ENCODE data around the gene FGF22. TPM values are rescaled to one million over a fixed set of nuclear protein-coding genes. Genes with fewer than 3 reads are reported as not detected.
"Not testable (repeated sequence)": the region's sequence is repeated elsewhere in the genome, so short reads cannot be mapped to it uniquely, and the experiment has no call there.

The FGF22 gene
- polyA plus RNA-seq, 4 donors, result 0.12 to 0.30 TPM; not detected in 2

GRCh38 chr19:603302-603639 is 36.4 kb upstream of the FGF22 start:
- H3K4me3 ChIP-seq (ENCODE audit: low read depth in 1 of 3, low read length in 3 of 3); FAIRE-seq; H3K9me3 ChIP-seq (ENCODE audit: control insufficient read depth in 2 of 2, insufficient read depth in 1 of 2, low read depth in 1 of 2, low read length in 1 of 2); H3K4me1 ChIP-seq (ENCODE audit: control insufficient read depth in 3 of 3, insufficient read depth in 2 of 3, low read depth in 1 of 3, low read length in 2 of 3); H3K27ac ChIP-seq (ENCODE audit: low read depth in 1 of 3, low read length in 2 of 3); H3K27me3 ChIP-seq (ENCODE audit: control insufficient read depth in 3 of 3, insufficient read depth in 3 of 3, low read length in 3 of 3); H3K36me3 ChIP-seq (ENCODE audit: control insufficient read depth in 3 of 3, insufficient read depth in 2 of 3, low read depth in 1 of 3, low read length in 3 of 3); DNase-seq: not testable (repeated sequence)
- WGBS, 3 donors, result 79 to 92% (median 86%) methylated on average over 13 of the region's 13 CpGs

GRCh38 chr19:603779-604178 is 35.9 kb upstream of the FGF22 start:
- not testable (repeated sequence) for H3K27me3 ChIP-seq (ENCODE audit: control insufficient read depth in 3 of 3, insufficient read depth in 3 of 3, low read length in 3 of 3); DNase-seq; H3K9me3 ChIP-seq (ENCODE audit: control insufficient read depth in 2 of 2, insufficient read depth in 1 of 2, low read depth in 1 of 2, low read length in 1 of 2); H3K4me1 ChIP-seq (ENCODE audit: control insufficient read depth in 3 of 3, insufficient read depth in 2 of 3, low read depth in 1 of 3, low read length in 2 of 3); H3K36me3 ChIP-seq (ENCODE audit: control insufficient read depth in 3 of 3, insufficient read depth in 2 of 3, low read depth in 1 of 3, low read length in 3 of 3); H3K4me3 ChIP-seq (ENCODE audit: low read depth in 1 of 3, low read length in 3 of 3); H3K27ac ChIP-seq (ENCODE audit: low read depth in 1 of 3, low read length in 2 of 3); FAIRE-seq
- 83 to 90% (median 90%) methylated on average over 20 of the region's 20 CpGs for WGBS, 3 donors

GRCh38 chr19:604355-604754 is 35.3 kb upstream of the FGF22 start:
- WGBS, 3 donors, result 47 to 79% (median 60%) methylated on average over 8 to 11 of the region's 11 CpGs
- Histone ChIP-seq H3K4me1 (ENCODE audit: control insufficient read depth in 3 of 3, insufficient read depth in 2 of 3, low read depth in 1 of 3, low read length in 2 of 3) (no peaks in the 10 kb centered on the region), H3K36me3 (ENCODE audit: control insufficient read depth in 3 of 3, insufficient read depth in 2 of 3, low read depth in 1 of 3, low read length in 3 of 3) (no peaks in the 10 kb centered on the region), H3K27ac (ENCODE audit: low read depth in 1 of 3, low read length in 2 of 3) (no peak overlapping the region), H3K9me3 (ENCODE audit: control insufficient read depth in 2 of 2, insufficient read depth in 1 of 2, low read depth in 1 of 2, low read length in 1 of 2) (peaks cover 0 to 3% of the 10 kb centered on the region in 2 donors), H3K4me3 (ENCODE audit: low read depth in 1 of 3, low read length in 3 of 3) (no peak overlapping the region), H3K27me3 (ENCODE audit: control insufficient read depth in 3 of 3, insufficient read depth in 3 of 3, low read length in 3 of 3) (no peaks in the 10 kb centered on the region)
- FAIRE-seq (no peak), DNase-seq (no peak)

GRCh38 chr19:605061-605971 is 34.4 kb upstream of the FGF22 start:
- H3K36me3 ChIP-seq (ENCODE audit: control insufficient read depth in 3 of 3, insufficient read depth in 2 of 3, low read depth in 1 of 3, low read length in 3 of 3); DNase-seq; H3K4me1 ChIP-seq (ENCODE audit: control insufficient read depth in 3 of 3, insufficient read depth in 2 of 3, low read depth in 1 of 3, low read length in 2 of 3); H3K27ac ChIP-seq (ENCODE audit: low read depth in 1 of 3, low read length in 2 of 3); FAIRE-seq; H3K9me3 ChIP-seq (ENCODE audit: control insufficient read depth in 2 of 2, insufficient read depth in 1 of 2, low read depth in 1 of 2, low read length in 1 of 2); H3K4me3 ChIP-seq (ENCODE audit: low read depth in 1 of 3, low read length in 3 of 3); H3K27me3 ChIP-seq (ENCODE audit: control insufficient read depth in 3 of 3, insufficient read depth in 3 of 3, low read length in 3 of 3): not testable (repeated sequence)
- 68 to 78% (median 76%) methylated on average over 18 to 29 of the region's 34 CpGs for WGBS, 3 donors

GRCh38 chr19:607301-608154 is 32.2 kb upstream of the FGF22 start:
- Histone ChIP-seq H3K27me3 (ENCODE audit: control insufficient read depth in 3 of 3, insufficient read depth in 3 of 3, low read length in 3 of 3) (no peaks in the 10 kb centered on the region), H3K27ac (ENCODE audit: low read depth in 1 of 3, low read length in 2 of 3) (no peak overlapping the region), H3K4me3 (ENCODE audit: low read depth in 1 of 3, low read length in 3 of 3) (no peak overlapping the region), H3K36me3 (ENCODE audit: control insufficient read depth in 3 of 3, insufficient read depth in 2 of 3, low read depth in 1 of 3, low read length in 3 of 3) (no peaks in the 10 kb centered on the region), H3K9me3 (ENCODE audit: control insufficient read depth in 2 of 2, insufficient read depth in 1 of 2, low read depth in 1 of 2, low read length in 1 of 2) (no peaks in the 10 kb centered on the region), H3K4me1 (ENCODE audit: control insufficient read depth in 3 of 3, insufficient read depth in 2 of 3, low read depth in 1 of 3, low read length in 2 of 3) (peaks cover 0 to 4% (median 0%) of the 10 kb centered on the region in 3 donors)
- 78 to 85% (median 83%) methylated on average over 27 to 30 of the region's 30 CpGs for WGBS, 3 donors
- FAIRE-seq (no peak), DNase-seq (no peak)

- no peaks in the 10 kb centered on the region for H3K36me3 ChIP-seq (ENCODE audit: control insufficient read depth in 3 of 3, insufficient read depth in 2 of 3, low read depth in 1 of 3, low read length in 3 of 3)
- 74 to 83% (median 80%) methylated on average over 27 to 30 of the region's 30 CpGs for WGBS, 3 donors
- H3K4me3 ChIP-seq (ENCODE audit: low read depth in 1 of 3, low read length in 3 of 3), result no peak overlapping the region
- H3K27ac ChIP-seq (ENCODE audit: low read depth in 1 of 3, low read length in 2 of 3), result no peak overlapping the region
- H3K9me3 ChIP-seq (ENCODE audit: control insufficient read depth in 2 of 2, insufficient read depth in 1 of 2, low read depth in 1 of 2, low read length in 1 of 2), result no peaks in the 10 kb centered on the region
- H3K27me3 ChIP-seq (ENCODE audit: control insufficient read depth in 3 of 3, insufficient read depth in 3 of 3, low read length in 3 of 3), result no peaks in the 10 kb centered on the region
- no peak for FAIRE-seq
- peaks cover 0 to 4% (median 0%) of the 10 kb centered on the region in 3 donors for H3K4me1 ChIP-seq (ENCODE audit: control insufficient read depth in 3 of 3, insufficient read depth in 2 of 3, low read depth in 1 of 3, low read length in 2 of 3)
- no peak for DNase-seq
Measured at GRCh38 chr19:608155-609003, 31.3 kb upstream of the FGF22 start.

- Histone ChIP-seq H3K4me3 (ENCODE audit: low read depth in 1 of 3, low read length in 3 of 3) (no peak overlapping the region), H3K4me1 (ENCODE audit: control insufficient read depth in 3 of 3, insufficient read depth in 2 of 3, low read depth in 1 of 3, low read length in 2 of 3) (peaks cover 0 to 4% (median 0%) of the 10 kb centered on the region in 3 donors), H3K27me3 (ENCODE audit: control insufficient read depth in 3 of 3, insufficient read depth in 3 of 3, low read length in 3 of 3) (no peaks in the 10 kb centered on the region), H3K27ac (ENCODE audit: low read depth in 1 of 3, low read length in 2 of 3) (no peak overlapping the region), H3K36me3 (ENCODE audit: control insufficient read depth in 3 of 3, insufficient read depth in 2 of 3, low read depth in 1 of 3, low read length in 3 of 3) (no peaks in the 10 kb centered on the region), H3K9me3 (ENCODE audit: control insufficient read depth in 2 of 2, insufficient read depth in 1 of 2, low read depth in 1 of 2, low read length in 1 of 2) (no peaks in the 10 kb centered on the region)
- no peak for FAIRE-seq
- DNase-seq, result no peak
- WGBS, 3 donors, result 28 to 64% (median 49%) methylated on average over 15 to 22 of the region's 22 CpGs
Measured at GRCh38 chr19:609004-609346, 30.7 kb upstream of the FGF22 start.

Data from small intestine (tissue), 7 donors.